Parathyroid adenoma (tissue), 2 donors: ENCODE measurements around the gene SMOC2.

Experiments
- H2AFZ ChIP-seq: fragments of 300-600 bp; sonication (generic); one replicate; pipeline ENCODE4 v1.7.0; 2017; ENCODE audit warnings: antibody characterized with exemption, mild to moderate bottlenecking
- H3K27ac ChIP-seq: fragments of 300-600 bp; sonication (generic); one replicate; pipeline ENCODE4 v1.7.0; 2017
- H3K27me3 ChIP-seq: fragments of 300-600 bp; sonication (generic); one replicate; pipeline ENCODE4 v1.7.0; 2017; ENCODE audit warnings: low read length; ENCODE audit not compliant: control insufficient read depth, insufficient read depth
- H3K36me3 ChIP-seq: fragments of 300-600 bp; sonication (generic); one replicate; pipeline ENCODE4 v1.7.0; 2017; ENCODE audit warnings: low read length; ENCODE audit not compliant: control insufficient read depth, insufficient read depth
- H3K4me1 ChIP-seq: fragments of 300-600 bp; sonication (generic); one replicate; pipeline ENCODE4 v1.7.0; 2017; ENCODE audit warnings: control low read depth
- H3K4me2 ChIP-seq: fragments of 300-600 bp; sonication (generic); one replicate; pipeline ENCODE4 v1.7.0; 2017; ENCODE audit warnings: low read length
- H3K4me3 ChIP-seq: fragments of 300-600 bp; sonication (generic); one replicate; pipeline ENCODE4 v1.7.0; 2017; ENCODE audit warnings: low read depth, low read length
- H3K79me2 ChIP-seq: fragments of 300-600 bp; sonication (generic); one replicate; pipeline ENCODE4 v1.7.0; 2017; ENCODE audit warnings: control low read depth
- H3K9ac ChIP-seq: fragments of 300-600 bp; sonication (generic); one replicate; pipeline ENCODE4 v1.7.0; 2017; ENCODE audit warnings: mild to moderate bottlenecking
- H3K9me3 ChIP-seq: fragments of 300-600 bp; sonication (generic); one replicate; pipeline ENCODE4 v1.7.0; 2017; ENCODE audit warnings: low read length; ENCODE audit not compliant: control insufficient read depth
- TF ChIP-seq, protein P1 (sequence below): fragments of 300-600 bp; sonication (generic); IDR thresholded peaks from one replicate; pipeline ENCODE4 v1.7.0; 2017; ENCODE audit warnings: antibody characterized with exemption, mild to moderate bottlenecking
- donor health status: primary hyperparathyroidism.

Gene SMOC2

DNA sequence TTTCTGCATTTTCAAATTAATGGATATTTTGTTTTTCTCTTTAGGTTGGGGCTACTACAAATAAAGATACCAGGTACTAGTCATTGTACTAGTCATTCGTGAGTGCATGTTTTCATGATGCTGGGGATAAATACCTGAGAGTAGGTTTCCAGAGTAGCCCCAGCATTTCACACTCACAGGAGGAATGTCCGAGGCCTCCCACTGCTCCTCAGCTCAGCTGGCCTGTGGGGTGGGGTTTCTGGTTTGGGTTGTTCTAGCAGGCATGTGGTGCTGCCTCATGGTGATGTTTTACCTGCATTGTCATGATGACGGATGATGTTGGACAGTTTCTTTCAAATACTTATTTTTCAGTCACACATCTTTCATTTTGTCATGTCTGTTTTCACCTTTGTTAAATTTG lies 144.5 kb downstream of the SMOC2 start:
- TF ChIP-seq, protein P1, sequence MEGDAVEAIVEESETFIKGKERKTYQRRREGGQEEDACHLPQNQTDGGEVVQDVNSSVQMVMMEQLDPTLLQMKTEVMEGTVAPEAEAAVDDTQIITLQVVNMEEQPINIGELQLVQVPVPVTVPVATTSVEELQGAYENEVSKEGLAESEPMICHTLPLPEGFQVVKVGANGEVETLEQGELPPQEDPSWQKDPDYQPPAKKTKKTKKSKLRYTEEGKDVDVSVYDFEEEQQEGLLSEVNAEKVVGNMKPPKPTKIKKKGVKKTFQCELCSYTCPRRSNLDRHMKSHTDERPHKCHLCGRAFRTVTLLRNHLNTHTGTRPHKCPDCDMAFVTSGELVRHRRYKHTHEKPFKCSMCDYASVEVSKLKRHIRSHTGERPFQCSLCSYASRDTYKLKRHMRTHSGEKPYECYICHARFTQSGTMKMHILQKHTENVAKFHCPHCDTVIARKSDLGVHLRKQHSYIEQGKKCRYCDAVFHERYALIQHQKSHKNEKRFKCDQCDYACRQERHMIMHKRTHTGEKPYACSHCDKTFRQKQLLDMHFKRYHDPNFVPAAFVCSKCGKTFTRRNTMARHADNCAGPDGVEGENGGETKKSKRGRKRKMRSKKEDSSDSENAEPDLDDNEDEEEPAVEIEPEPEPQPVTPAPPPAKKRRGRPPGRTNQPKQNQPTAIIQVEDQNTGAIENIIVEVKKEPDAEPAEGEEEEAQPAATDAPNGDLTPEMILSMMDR: no peak
- no peak overlapping the region for H3K27ac ChIP-seq
- no peaks in the 10 kb centered on the region for H3K36me3 ChIP-seq
- H3K4me3 ChIP-seq: no peak overlapping the region
- no peak overlapping the region for H3K4me2 ChIP-seq
- H2AFZ ChIP-seq: no peak overlapping the region
- H3K4me1 ChIP-seq: no peaks in the 10 kb centered on the region
- no peak overlapping the region for H3K9ac ChIP-seq
- no peaks in the 10 kb centered on the region for H3K79me2 ChIP-seq
- H3K27me3 ChIP-seq: no peaks in the 10 kb centered on the region
- no peaks in the 10 kb centered on the region for H3K9me3 ChIP-seq

DNA sequence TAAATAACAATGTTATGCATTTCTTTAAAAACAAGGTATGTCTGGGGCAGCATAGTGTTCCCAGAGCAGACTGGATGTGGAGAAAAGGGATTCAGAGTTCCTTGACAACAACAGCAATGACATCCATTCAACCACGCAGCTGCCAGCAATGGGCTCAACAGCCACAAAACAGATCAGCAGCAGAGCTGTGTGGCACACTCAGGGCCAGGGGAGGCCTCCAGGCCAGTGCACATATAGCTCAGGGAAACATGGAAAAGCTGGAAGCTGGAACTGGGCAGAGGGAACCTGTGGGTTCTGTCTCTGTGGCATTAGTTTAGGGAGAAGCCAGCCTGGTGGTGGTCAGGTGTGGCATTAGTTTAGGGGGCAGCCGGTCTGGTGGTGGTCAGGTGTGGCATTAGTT lies 148.3 kb downstream of the SMOC2 start:
- Histone ChIP-seq H3K9me3 (no peaks in the 10 kb centered on the region), H3K36me3 (no peaks in the 10 kb centered on the region), H3K27ac (no peak overlapping the region), H3K9ac (no peak overlapping the region), H3K79me2 (no peaks in the 10 kb centered on the region), H3K27me3 (no peaks in the 10 kb centered on the region), H3K4me3 (no peak overlapping the region), H3K4me2 (no peak overlapping the region), H2AFZ (no peak overlapping the region), H3K4me1 (no peaks in the 10 kb centered on the region)
- TF ChIP-seq, protein P1: no peak

DNA sequence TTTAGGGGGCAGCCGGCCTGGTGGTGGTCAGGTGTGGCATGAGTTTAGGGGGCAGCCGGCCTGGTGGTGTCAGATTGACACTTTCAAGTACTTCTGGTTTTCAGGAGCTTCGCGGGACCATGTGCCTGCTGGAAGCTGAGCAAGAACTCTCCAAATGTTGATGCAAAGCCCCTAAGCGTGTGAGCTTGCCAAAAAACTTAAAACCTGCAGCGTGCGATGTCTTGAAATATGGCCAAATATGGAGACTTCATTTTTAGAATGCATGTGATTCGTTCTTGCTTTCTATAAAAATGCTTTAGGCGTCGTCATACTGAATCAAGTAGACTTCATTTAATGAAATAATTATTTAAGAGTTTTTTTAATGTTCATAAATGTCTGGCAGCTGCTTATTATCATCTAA lies 149.4 kb downstream of the SMOC2 start:
- Histone ChIP-seq H3K4me3 (no peak overlapping the region), H3K36me3 (no peaks in the 10 kb centered on the region), H3K4me1 (no peaks in the 10 kb centered on the region), H3K79me2 (no peaks in the 10 kb centered on the region), H3K27me3 (no peaks in the 10 kb centered on the region), H2AFZ (no peak overlapping the region), H3K4me2 (no peak overlapping the region), H3K9ac (no peak overlapping the region), H3K9me3 (no peaks in the 10 kb centered on the region), H3K27ac (no peak overlapping the region)
- TF ChIP-seq, protein P1: no peak

DNA sequence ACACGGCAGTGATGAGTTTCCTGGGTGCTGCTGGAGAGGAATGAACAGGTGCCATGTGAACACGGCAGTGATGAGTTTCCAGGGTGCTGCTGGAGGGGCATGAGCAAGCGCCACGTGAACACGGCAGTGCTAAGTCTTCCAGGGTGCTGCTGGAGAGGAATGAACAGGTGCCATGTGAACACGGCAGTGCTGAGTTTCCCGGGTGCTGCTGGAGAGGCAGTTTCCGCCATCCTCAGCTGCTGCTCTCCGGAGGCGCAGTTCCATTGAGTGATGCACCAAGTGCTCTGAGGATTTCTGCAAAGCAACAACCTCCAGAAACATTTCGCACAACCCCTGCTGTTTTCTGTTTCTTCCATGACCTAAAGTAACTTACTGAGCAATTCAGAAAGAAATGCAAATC lies 155.4 kb downstream of the SMOC2 start:
- no peaks in the 10 kb centered on the region for H3K79me2 ChIP-seq
- no peak overlapping the region for H3K4me2 ChIP-seq
- H3K36me3 ChIP-seq: no peaks in the 10 kb centered on the region
- no peaks in the 10 kb centered on the region for H3K27me3 ChIP-seq
- no peaks in the 10 kb centered on the region for H3K9me3 ChIP-seq
- no peaks in the 10 kb centered on the region for H3K4me1 ChIP-seq
- H3K27ac ChIP-seq: no peak overlapping the region
- no peak overlapping the region for H3K9ac ChIP-seq
- TF ChIP-seq, protein P1: no peak
- no peak overlapping the region for H3K4me3 ChIP-seq
- H2AFZ ChIP-seq: no peak overlapping the region

DNA sequence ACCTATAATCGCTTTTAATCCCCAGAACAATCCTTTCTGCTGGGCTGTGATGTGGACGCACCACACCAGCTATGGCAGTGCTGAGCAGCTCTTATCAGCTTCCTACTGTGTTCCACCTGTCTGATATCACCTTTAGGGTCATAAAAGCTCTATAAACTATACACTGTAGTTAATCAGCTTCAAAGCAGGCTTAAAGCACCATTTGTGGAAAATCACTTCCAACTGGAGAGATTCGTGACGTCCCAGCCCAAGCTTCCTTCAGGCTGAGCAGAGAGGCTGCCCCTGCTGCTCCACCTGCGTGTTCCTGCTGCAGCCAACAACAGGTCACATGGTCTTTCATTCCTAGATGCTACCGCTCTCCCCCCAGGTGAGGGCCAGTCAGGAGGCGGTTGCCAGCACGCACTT lies 156.5 kb downstream of the SMOC2 start:
- no peaks in the 10 kb centered on the region for H3K79me2 ChIP-seq
- no peak overlapping the region for H3K27ac ChIP-seq
- H3K4me3 ChIP-seq: no peak overlapping the region
- no peaks in the 10 kb centered on the region for H3K27me3 ChIP-seq
- H2AFZ ChIP-seq: no peak overlapping the region
- no peaks in the 10 kb centered on the region for H3K9me3 ChIP-seq
- no peaks in the 10 kb centered on the region for H3K4me1 ChIP-seq
- no peak overlapping the region for H3K9ac ChIP-seq
- no peaks in the 10 kb centered on the region for H3K36me3 ChIP-seq
- TF ChIP-seq, protein P1: no peak
- no peak overlapping the region for H3K4me2 ChIP-seq
